COLO668 (cell line): ENCODE results near the gene RERE.

ENCODE experiments used
- DNase-seq: peaks from one replicate; lab custom pipeline; 2025; ENCODE audit not compliant: unreplicated experiment; lab: John Stamatoyannopoulos, UW

RERE gene

DNA sequence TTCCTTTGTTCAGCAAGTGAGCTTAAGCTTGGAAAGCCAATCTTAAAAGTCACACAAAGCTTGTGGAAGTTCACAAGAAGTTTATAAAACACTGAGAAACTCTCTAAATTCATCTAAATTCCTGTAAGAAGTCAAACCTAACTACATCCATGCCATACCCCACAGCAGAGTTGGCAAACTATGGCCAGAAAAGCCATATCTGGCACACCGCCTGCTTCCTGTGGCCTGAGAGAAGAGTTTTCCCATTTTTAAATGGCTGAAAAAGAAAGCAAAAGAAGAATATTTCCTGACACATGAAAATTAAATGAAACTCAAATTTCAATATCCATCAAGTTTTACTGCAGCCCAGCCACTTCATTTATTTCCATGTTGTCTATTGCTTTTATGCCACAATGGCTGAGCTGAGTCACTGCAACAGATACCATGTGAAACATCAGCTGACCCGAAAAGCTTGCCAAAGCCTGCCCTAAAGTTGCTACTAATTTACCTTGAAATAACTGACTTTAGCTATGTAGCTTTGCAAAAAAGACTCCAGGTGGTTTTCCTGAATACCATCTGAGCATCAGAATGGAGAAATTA is 262.4 kb downstream of the RERE start:
- no peak for DNase-seq

DNA sequence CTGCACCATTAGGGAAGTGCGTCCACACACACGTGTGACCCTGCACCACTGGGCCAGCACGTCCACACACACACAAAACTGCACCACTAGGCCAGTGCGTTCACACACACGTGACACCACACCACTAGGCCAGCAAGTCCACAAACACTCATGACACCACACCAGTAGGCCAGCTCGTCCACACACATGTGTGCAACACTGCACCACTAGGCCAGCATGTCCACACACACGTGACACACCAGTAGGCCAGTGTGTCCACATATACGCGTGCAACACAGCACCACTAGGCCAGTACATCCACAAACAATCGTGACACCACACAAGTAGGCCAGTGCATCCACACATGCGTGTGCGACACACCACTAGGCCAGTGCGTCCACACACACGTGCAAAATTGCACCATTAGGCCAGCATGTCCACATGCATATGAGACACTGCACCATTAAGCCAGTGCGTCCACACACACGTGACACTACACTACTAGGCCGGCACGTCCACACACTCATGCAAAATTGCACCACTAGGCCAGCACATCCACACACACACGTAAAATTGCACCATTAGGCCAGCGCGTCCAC is 264.5 kb downstream of the RERE start:
- DNase-seq: no peak

DNA sequence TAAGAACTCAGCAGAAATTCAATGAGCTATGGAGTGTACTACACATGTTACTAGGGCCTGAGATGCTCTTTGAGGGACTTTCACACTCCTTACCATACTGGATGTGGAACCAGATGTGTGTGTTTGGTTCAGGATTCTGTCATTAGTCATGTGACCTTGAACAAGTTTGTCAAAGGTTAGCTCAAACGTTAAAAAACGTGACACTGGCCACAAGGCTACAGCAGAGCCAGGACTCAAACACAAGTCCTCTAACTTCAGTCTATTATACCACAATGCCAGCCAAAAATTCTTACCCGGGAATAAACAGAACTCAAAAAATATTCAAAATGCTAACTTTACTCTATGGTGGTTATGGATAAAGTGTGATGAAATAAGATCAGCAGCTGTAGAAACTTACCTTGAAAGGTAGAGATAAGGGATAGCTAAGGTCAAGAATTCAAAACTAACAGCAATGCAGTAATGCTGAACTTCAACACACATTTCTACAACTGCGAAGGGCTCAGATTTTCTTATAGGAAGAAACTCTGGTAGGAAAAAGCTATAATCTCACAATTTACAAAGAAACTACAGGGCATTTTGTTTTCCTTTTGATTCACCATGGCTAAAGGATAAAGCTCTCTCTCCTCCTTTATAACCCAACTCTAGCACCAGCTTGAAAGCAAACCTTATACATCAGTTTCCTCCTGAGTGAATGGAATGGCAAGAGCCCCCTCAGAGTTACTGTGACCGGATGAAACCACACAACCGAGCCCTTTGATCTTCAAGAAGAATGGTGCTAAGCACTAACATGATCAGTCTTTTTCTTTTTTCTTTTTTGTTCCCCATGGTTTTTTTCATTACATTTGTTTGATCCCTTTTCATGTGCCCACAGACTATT is 265.6 kb downstream of the RERE start:
- no peak for DNase-seq

DNA sequence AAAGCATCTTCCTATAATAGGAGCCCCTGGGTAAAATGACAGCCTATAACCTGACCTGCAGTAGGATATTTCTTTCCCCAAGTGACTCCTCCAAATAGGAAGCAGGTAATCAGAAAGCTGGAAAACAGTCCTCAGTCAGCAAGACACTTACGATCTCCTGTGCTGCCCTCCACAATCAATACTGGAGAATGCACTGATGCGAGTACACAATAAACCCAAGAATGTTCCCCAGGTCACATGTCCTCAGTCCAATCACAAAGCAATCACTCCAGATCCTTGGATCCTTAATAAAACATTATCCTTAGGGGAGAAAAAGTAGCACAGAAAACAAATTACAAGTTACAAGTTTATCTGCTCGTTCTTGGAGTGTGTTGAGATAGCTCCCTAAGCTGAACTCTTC is 266.4 kb downstream of the RERE start:
- DNase-seq: no peak

DNA sequence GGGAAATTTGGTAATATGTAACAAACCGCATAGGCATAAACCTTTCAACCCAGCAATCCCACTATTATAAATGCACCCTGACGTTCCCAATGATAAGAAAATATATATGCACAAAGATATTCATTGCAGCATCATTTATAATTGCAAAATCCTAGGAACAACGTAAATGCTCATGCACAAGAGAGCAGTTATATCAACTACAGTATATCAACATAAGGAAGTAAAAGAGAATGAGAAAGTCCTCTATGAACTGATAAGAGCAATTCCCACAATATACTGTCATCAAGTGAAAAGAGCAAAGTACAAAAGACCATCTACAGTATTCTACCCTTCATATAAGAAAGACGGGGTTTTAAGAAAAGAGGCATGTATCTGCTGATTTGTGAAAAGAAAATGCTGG is 269.6 kb downstream of the RERE start:
- no peak for DNase-seq

DNA sequence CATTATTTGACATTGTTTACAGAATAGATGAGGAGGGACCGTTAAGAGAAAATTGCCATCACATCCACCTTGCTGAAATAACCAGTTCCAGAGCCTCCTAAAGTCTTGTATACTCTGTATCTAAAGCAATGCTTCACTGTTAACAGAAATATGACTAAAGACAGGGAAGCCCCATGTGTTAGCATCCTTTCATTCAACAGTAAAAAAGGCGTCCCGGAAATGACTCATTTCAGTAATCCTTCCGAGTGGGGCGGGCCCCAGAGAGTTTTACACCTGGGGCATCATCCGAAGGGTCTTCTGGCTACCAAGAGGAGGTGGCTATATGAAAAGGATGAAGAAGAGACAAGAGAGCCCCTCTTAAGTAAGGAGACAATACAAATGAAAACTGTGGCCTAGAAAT is 272.4 kb downstream of the RERE start:
- no peak for DNase-seq

DNA sequence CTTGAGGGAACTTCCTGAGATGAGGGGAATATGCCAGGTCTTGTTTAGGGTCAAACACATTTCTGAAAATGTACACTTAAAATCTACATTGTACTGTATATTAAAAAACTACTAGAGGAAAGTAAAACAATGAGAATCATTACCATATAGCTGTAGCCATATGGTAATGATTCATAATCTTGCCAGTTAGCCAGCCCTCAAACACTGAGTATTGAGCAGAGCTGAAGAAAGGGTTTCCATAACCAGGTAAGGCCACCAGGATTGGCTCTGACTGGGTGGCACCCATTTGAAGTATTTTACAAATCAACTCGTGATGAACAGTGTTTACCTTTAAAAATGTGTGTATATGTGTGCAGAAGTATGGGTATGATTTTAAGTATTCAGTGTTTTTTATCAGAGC is 272.8 kb downstream of the RERE start:
- DNase-seq: no peak

DNA sequence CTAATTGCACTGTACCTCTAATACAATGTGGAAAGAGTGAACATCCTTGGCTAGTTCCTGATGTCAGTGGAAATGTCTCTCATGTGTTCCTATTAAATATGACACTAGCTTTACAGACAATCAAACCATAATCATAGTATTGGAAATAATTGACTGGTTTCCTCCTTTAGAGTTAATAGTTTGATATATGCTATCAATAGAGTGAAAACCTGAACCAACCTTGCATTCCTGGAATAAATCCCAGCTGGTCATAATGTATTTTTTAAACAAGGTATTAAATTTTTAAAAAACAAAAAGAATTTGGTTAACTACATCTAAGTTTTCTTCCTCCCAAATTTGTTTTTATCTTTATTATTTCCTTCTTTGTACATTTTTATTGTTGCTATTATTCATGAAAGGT is 273.5 kb downstream of the RERE start:
- DNase-seq: no peak

DNA sequence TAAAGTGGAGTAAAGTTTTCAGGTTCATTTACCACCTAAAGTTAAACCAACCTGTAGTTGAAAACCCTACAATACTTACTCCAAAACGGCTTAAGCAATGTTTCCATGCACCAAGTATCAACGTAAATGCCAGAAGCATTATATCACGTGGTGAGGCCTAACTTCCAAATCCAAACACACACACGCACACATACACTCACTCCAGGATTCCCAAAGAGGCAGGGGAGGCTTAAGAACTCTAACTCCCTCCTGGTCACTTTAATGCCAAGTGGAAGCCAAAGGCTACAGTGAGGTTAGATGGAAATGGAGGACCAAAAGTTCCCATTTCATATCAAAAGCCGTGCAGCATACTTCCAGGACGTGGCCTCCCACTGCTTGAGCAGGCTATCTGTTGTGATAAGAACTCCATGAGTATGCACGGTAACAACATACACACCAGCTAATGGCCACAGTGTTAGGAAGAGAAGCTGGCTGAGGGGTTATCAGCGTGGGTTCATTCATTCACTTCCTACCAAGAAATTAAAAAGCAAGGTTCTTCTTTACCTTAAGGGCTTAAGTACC is 275.4 kb downstream of the RERE start:
- DNase-seq: no peak

DNA sequence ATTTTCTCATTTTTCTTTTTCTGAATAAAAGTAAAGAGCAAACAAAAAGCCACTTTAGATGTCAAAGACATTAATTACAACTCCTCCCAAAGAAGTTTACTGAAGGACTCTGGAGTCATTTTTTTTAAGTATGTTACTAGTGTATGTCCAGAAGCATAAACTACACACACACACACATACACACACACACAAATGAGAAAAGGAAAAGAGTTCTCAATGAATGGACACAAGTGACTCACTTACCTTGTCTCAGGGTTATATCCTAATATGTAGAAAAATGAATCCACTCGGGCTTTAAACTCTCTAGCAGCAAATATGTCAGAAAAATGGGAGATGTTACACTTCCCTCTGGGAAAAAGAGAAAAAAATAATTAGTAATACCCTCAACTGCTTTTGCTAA is 276.5 kb downstream of the RERE start:
- no peak for DNase-seq

DNA sequence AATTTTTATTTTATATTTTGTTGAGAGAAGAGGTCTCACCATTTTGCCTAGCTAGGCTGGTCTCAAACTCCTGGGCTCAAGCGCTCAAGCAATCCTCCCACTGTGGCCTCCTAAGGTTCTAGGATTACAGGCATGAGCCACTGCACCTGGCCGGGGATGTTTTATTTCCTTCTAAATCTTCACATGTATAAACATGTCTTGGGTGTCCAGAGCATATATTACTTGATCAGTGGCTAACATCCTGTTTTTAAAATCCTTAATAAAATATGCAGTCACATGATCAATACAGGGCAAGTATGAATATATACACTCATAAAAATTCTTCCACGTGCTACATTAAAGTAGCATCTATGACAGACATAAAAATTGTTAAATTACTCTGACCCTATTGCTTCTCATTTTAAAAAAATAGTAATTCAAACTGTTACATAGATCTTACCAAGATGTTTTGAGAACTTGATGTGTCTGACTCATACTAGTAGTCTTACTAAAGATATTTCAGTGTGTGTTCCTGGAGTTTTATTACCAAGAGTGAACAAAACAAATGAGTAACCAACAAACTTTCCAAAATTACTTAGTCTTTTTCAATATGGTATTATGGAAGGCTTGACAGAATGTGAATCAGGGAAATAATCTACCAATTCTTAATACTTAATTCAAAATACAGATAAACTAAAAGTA is 277.0 kb downstream of the RERE start:
- DNase-seq: no peak

DNA sequence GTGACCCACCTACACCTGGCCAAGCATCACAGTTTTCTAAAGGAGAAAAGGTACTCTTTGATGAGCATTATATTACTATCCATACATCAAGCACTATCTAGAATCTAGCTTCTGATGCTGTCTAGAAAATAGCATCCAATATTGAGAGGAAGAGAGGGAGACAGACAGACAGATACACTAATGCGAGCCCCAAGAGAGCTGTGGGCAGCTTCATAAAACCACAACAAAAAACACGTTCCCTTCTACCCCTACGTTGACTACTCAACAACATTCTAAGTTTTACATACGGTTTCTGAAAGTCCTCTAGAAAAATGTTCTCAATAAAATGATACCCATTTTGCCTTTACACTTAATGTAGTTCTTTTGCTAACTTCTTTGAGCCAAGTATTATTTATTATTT is 277.8 kb downstream of the RERE start:
- DNase-seq: no peak

DNA sequence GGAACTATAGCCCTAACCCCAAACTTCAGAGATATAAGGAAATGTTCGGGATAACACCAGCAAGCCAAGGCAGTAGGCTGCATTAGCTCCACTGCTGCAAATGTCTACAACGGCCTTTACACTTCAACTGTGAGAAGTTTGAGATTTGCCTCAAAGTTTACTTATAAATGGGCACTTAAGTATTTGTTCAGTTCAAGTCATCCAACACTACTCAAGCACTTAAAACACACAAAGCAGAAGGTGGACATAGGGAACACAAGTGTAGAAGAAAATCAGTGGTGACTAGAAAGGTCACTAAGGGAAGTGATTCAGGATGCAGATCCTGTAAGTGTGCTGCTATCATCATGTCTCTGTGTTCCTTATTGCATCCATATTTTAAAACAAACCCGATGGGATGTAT is 278.9 kb downstream of the RERE start:
- no peak for DNase-seq

DNA sequence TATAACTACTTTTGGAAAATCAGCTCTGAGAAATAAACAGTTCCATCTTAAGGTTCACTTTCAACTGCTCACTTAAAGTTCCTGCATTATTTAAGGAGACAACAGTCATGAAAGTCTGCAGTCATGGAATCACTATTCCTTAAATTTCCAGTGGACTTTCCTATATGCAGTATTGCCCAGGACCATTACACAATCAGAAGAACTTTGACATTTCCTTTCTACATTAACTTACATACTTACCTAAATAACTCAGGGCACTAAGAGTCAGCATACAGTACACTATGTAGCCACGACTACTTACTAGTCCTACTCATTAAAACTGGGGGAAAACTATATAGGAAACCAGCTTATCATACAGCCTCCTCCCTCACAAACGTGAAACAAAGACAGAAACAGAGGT is 279.4 kb downstream of the RERE start:
- no peak for DNase-seq

DNA sequence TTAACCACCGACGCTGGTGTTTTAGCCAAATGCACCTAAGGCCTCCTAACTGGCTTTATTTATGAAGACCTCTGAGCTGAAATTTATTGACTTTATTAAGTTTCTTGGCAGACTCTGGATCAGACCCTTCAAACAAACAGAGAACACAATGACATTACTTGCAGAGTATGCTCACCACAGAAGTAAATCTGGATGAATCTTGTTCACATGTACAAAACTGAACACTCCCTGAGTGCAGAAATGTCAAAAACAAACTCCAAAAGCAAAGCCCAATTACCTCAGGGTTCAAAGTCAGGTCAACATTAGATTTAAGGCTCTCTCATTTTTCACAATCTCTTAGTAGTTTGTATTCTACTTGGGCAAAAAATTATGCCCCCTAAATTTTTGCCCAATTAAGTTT is 280.9 kb downstream of the RERE start:
- no peak for DNase-seq

DNA sequence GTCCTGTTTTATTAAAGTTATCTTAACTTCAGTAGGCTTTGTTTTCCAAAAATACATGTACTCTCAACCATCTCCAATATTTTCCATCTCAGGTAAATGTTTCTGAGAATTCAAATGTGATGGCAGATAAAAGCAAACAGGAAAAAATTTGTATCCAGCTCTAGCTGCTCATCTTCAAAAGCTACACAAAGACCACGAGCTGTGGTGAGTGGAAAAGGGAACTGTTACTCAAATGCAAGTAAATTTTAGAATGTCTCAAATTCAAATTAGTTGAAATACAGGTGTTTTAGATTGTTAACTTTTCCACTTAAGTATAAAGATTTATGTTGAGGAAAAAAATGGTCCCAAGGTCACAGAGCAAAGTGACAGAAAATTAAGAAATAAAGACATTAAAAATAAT is 283.5 kb downstream of the RERE start:
- no peak for DNase-seq

DNA sequence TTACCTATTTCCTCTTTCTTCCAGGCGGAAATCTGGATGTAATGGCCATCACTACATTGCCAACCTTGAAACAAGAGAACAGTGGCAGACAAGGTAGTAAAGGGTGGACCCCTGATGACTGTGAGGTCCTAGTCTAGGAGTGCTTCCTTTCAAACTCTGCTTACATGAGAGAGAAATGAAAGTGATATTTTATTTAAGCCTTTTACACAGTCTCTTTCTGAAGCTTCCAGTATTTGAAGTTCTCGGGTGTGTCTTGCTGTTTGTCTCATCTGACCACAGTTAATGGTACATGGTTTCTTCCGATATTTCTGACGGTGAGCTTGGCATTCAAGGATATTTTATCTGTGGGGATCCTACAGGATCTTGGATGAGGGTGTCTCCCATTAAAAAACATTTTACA is 284.3 kb downstream of the RERE start:
- no peak for DNase-seq

DNA sequence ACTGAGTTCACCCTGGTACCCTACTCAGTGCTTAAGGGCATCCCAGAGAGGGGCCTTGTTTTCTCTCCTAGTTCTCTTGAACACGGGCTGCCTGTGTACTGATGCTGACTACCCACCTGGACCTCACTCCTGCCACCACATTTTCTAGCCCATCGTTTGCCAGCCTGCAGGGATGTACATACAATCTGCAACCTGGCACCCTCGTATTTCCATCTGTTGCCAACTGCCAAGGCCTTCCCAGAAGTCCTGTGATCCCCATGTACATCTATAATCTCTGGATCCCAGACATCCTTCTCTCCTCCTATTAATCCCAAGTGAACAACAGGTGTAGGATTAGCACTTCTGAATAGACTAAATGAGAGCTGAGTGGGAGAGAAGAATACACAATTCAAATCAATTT is 287.5 kb downstream of the RERE start:
- no peak for DNase-seq

DNA sequence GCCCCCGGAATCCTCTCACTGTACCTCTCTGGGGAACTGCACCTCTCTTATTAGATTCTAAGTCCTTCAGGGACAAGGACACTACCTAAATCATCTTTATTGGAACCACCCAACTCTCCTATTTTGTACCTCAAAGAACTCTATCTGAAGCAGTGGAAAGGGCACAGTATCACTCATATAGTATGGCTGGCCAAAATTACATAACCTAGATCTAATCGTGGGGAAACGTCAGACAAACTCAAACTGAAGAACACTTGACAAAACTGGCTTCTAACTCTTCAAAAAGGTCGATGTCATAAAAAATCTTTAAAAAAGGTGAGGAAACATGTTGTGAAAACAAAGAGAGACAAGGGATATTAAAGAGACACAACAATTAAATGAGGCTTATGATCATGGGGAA is 289.5 kb downstream of the RERE start:
- DNase-seq: no peak

DNA sequence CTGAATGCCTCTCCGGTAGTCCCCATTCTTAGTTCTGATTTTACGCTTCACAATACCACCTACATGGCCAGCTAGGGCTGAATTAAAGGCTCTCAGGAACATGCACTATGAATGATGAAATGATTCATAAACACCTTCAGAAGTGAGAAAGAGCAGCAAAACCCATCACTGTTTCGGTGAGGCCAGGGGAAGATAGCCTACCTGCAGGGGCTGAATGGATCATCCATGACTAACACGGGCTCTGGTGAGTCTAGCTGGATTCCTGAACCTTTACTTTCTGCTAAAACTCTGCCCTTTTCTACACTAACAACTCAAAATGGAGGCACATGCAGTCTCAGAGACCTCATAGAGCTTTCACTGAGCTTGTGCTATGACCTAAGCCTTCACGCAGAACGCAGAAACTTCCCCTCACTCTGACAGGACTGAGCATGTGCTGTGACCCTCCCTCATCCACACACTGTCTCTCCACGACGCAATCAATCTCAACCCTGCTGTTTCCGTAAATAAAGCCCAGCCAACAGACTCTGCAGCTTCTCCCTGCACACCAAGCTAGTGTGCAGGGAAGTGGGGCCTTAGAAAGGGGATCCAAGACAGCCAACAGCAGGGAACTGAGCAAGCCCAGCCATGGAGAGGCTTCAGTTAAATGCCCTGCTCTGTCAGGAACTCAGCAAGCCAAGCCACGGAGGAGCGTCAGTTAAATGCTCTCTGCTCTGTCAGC is 291.7 kb downstream of the RERE start:
- DNase-seq: peak; percentile 90

DNA sequence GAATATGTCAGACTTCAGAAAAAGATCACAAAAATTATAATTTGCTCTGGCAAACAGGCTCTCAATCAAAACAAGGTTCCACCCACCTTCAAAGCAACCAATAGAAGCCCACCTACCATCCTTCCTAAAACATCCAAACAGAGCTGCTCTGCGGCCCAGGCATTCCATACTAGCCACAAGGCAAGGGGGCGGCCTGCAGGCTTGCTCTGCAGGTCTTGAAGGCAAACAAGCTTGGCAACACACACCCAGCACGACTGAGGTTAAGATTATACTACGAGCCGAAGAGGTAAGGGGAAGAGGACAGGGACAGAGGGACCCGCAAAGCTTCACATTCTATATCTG is 292.3 kb downstream of the RERE start:
- DNase-seq: no peak
